Measurements from ENCODE around the gene IL27RA.

The IL27RA gene

DNA sequence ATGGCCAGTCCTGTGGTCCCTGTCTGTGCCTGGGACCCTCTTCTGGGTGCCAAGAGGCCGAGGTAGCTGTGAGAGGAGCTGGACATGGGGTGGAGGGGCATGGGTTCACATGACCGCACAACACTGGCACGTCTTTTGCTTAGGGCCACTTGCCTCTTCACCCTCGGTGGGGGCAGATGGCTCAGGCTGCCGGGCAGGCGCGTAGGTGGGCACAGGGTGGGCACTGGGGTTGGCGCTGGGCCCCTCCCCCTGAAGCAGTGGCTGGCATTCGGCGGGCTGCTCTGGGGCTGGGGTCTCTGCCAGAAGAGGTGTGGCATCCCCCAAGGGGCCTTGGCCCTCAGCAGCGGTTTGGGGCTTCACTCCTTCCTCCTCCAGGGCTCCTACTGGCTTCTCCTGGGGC is 21.9 kb downstream of the IL27RA start:
- Histone ChIP-seq H3K4me3 (no peak overlapping the region), H3K27ac (no peak overlapping the region)

DNA sequence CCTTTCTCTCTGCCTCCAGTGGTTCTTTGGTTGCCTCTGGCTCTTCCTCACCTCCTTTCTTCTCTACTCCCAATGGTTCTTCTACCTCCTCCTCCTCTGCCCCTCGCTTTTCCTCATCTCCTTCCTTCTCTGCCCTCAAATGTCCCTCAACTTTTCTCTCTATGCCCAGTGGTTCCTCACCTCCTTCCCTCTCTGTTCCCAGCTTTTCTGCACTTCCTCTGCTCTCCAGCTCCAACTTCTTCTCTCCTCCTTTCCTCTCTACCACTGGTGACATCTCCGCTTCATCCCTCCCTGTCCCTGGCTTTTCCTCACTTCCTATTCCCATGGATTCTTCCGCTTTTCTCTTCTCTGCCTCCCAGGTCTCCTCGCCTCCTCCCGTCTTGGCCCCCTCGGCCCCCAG is 22.5 kb downstream of the IL27RA start:
- Histone ChIP-seq H3K27ac (no peak overlapping the region), H3K4me3 (no peak overlapping the region)

DNA sequence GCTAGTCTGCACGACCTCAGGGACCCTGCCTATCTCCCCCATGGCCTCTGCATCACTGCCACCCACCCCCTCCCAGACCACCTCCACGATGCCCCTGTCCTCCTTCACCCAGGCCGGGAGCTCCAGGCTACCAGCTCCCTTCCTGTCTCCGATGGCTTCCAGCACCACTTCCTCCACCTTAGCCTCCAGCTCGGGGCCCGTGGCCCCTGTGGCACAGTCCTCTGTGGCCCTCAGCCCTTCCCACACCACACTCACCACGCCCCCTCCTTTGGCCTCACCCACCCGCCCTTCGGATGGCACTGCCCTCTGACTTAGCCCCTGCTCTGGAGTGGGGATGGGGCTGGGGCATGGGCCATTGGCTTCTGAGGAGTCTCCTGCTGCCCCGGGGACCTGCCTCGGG is 23.2 kb downstream of the IL27RA start:
- H3K4me3 ChIP-seq, result no peak overlapping the region
- no peak overlapping the region for H3K27ac ChIP-seq

DNA sequence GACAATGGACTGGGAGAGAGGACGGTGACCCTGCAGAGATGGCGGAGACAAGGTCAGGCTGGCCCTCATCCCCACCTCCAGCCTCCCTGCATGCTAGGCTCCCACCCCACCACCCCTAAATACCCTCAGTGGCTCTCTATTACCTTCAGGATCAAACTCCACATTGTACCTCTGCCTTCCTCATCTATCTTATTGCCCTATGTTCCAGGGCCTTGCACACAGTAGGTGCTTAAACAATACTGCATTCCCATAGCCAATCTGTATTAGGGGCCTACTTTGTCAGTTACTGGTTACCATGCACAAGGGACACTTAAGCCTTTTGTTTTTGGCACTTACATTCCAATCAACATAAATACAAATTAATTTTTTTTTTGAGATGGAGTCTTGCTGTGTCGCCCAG is 23.8 kb downstream of the IL27RA start:
- Histone ChIP-seq H3K4me3 (no peak overlapping the region), H3K27ac (no peak overlapping the region)

DNA sequence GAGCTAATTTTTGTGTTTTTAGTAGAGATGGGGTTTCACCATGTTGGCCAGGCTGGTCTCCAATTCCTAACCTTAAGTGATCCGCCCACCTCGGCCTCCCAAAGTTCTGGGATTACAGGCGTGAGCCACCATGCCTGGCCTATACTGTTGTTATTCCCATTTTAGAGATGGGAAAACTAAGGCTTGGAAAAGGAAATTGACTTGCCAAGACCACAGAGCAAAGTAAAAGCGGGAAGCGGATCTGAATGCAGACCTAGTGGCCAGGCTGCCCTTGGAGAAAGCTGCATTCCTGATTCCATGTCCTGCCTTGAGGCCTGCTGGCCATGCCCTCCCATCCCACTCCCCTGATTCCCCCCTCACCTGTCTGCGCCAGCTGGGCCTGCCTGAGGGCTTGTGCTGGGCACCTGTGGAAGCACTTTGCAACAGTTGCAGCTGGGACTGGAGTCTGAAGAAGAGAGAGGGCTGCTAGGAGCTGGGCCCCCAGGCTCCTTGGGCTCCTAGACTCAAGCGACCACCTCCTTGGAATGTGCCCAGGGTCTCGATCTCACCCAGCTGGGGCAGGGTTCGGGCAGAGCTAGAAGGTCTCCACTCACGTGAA is 24.6 kb downstream of the IL27RA start:
- Histone ChIP-seq H3K4me3 (no peak overlapping the region), H3K27ac (no peak overlapping the region)

DNA sequence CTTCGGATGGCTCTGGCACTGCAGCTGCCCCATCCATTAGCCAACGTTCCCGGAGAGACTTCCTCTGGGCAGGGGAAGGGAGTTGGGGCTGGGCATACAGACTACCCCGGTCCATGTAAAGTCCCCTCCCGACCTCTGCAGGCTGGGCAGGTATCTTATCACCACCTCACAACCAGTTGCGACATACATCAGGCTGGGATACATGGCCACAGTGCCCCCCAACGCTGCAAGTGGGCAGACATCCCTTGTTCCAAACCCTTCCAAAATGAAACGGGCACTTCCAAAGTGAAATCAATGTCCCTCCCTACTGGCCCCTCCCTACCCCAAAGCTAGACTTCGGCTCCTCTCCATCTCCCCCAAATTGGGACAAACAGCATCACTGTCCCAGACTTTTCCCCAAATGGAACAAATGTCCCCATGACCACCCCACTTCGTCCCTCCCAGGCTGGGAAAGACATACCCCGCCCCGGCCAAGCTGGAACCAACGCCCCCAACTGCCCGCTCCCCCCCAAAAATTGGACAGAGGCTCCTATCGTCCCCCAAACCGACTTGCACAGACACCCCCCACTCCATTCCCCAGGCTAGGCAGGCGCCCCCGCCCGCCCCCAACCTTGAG is 25.3 kb downstream of the IL27RA start:
- Histone ChIP-seq H3K4me3 (peak overlapping the region in 4 of 7 experiments; percentile 5 to 37 (median 30)), H3K27ac (no peak overlapping the region)

DNA sequence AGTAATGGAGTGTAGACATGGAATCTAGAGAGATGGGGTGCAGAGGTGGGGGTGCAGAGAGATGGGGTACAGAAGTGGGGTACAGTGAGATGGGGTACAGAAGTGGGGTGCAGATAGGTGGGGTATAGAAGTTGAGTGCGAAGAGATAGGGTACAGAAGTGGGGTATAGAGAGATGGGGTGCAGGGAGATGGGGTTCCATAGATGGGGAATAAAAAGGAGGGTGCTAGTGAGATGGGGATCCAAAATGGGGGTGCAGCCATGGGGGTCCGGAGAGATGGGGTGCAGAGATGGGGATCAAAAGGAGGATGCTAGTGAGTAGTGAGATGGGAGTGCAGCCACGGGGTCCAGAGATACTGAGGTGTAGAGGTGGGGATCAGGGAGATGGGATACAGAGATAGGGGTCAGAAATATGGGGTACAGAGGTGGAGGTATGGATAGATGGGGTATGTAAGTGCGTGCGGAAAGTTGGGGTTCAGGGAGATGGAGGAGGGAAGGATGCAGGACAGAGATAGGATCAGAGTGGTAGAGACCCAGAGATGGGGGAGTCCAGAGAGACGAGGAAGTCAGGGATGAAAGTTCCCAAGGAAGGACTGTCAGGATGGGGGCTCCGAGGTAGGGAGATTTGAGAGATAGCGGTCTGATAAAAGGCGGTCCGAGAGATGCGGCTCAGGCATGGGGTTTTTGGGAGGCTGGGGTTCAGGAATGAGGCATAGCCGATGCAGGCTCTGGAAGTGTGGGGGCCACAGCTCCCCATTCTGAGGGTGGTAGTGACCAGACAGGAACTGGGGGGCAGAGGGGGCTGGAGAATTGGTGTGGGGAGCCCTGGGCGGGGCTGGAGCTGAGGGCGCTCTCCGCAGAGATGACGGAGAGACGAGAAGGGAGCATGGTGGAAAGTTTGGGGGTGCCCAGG is 26.9 kb downstream of the IL27RA start:
- H3K4me3 ChIP-seq, result peak overlapping the region in 1 of 7 experiments; percentile 31
- H3K27ac ChIP-seq, result no peak overlapping the region

DNA sequence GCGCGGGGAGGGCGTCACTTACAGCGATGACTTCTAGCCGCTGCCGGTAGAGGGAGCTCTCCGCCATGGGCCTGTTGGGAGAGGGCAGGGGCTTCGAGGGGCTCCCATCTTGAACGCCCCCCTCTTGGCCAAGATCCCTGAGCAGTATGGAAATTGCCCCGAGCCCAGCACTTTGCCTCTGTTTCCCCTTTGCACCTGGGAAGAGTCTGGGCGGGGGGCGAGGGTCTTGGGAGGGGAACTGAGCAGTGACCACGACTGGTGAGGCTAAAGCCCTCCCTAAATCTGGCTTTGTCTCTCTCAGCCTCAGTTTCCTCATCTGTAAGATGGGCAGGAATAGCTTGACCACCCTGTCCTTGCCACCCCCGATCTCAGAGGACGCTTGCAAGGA is 27.5 kb downstream of the IL27RA start:
- no peak overlapping the region for H3K4me3 ChIP-seq
- no peak overlapping the region for H3K27ac ChIP-seq

DNA sequence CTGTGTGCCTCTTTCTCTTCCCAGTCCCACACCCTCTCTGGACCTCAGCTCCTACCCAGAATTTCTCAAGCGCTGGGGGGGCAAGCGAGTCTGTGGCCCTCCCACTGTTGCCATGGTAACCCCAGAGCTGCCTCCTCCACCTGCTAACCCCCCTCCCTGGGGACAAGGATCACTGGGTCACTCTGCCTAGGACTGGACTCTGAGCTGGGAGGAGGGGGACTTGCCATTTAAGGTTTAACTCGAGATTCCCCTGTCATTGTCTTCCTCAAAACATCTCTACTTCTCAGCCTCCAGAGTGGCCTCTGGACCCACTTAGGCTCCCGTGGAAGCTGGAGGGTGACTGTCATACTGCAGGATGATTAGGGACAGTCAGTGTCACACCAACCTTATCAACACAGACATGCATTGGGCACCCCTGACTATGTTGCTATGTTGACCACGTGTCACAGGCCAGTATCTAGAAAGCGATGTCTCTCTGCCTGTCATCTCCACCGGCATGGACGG is 28.1 kb downstream of the IL27RA start:
- Histone ChIP-seq H3K4me3 (no peak overlapping the region), H3K27ac (no peak overlapping the region)

DNA sequence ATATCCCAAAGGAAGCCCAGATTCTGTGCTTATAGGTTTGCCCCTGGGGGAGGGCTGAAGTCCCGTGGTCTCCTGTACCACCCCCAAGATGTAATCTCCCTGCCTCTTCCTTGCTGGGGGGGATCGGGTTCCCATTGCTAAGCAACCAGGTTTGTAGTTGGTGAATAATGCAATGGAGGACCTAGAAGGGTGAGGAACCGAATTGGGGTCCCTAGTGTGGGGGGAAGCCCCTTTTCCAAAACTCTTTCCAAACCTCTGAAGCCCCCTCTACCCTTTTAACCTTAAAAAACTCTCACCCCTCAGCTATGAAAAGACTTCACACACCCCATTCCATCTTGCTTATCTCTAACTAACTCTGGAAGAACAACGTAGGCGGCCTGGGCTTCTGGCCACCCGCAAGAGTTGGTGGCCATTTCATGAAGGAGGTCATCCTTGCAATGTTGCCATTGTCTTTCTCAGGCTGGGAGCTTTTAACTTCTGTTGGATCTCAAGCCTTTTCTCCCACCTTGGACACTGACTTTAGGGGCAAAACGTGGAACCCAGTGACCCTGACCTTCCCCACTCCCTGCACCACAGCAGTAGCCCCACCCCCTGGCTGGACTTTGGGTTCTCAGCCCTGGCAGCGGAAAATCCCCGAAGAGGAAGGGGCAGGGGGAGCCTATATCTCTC is 29.7 kb downstream of the IL27RA start:
- Histone ChIP-seq H3K27ac (no peak overlapping the region), H3K4me3 (no peak overlapping the region)

DNA sequence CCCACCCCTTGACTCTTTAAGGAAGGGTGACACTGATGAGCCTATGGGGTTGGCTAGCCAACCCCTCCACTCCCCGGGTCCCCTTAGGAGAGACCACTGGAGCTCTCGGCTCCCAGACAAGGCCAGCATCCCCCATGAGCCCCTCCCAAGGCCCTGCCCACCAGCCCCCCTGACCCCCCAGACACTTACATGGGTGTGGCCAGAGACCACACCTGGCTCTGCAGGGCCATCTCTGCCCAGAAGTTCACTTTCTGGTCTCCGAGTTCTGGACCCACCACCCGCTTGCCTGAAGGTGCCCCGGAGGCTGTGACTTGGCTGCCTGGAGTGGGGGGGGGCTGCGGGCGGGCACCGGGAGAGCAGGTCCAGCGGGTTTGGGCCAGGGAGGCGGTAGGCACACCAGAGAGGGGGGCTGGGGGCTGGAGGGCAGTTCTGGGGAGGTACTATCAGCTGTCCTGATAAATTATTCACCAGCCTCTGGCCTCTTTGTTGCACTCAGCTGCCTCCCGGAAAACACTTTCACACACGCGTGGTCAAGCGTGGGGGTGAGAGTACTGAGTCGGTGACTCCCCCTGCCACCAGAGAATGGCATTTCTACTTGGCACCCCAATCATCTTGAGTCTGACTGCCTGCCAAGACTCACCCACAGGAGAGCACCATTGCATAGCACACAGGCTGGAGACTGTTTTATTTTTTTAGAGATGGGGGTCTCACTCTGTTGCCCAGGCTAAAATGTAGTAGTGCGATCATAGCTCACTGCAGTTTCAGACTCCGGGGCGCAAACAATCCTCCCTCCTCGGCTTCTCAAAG is 30.4 kb downstream of the IL27RA start, which contains the start of gene PALM3:
Gene PALM3 (minus strand): TSS at position 326 of the 807 bp plus-strand sequence. CDS start 96 bp downstream, at position 230.
- Histone ChIP-seq H3K27ac (no peak within 1 kb of the TSS), H3K4me3 (no peak within 1 kb of the TSS)

DNA sequence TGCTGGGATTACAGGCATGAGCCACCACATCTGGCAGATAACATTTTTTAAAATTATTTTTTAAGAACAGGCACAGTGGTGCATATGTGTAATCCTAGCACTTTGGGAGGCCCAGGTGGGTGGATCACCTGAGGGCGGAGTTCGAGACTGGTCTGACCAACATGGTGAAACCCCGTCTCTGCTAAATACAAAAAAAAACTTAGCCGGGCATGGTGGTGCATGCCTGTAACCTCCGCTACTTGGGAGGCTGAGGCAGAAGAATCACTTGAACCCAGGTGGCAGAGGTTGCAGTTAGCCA is 30.9 kb downstream of the IL27RA start:
- no peak overlapping the region for H3K4me3 ChIP-seq
- H3K27ac ChIP-seq, result no peak overlapping the region

DNA sequence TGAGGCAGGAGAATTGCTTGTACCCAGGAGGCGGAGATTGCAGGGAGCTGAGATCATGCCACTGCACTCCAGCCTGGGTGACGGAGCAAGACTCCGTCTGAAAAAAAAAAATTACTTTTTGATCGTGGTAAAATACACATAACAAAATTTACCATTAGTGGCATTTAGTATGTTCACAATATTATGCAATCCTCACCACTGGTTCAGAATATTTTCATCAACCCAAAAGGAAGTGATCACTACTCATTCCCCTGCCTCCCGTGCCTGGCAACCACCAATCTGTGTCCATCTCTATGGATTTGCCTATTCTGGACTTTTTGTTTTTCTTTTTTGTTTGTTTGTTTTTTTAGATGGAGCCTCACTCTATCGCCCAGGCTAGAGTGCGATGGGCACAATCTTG is 31.5 kb downstream of the IL27RA start:
- Histone ChIP-seq H3K4me3 (no peak overlapping the region), H3K27ac (no peak overlapping the region)

DNA sequence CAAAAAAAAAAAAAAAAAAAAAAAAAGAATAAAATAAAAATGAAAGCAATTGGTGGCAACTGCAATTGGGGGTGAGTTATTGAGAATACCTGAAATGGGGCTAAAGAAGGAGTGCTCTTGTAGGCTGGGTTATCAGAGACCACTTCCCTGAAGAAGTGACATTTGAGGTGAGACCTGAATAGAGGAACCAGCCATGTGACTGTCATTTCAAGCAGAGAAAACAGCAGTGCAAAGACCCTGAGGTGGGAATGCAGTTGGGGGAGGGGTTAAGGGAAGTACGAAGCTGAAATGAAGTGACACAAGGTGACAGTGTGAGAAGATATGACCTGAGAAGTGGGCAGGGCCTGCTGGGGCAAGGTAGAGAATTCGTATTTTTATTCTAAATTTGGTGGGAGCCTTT is 34.6 kb downstream of the IL27RA start:
- H3K4me3 ChIP-seq, result no peak overlapping the region
- no peak overlapping the region for H3K27ac ChIP-seq

DNA sequence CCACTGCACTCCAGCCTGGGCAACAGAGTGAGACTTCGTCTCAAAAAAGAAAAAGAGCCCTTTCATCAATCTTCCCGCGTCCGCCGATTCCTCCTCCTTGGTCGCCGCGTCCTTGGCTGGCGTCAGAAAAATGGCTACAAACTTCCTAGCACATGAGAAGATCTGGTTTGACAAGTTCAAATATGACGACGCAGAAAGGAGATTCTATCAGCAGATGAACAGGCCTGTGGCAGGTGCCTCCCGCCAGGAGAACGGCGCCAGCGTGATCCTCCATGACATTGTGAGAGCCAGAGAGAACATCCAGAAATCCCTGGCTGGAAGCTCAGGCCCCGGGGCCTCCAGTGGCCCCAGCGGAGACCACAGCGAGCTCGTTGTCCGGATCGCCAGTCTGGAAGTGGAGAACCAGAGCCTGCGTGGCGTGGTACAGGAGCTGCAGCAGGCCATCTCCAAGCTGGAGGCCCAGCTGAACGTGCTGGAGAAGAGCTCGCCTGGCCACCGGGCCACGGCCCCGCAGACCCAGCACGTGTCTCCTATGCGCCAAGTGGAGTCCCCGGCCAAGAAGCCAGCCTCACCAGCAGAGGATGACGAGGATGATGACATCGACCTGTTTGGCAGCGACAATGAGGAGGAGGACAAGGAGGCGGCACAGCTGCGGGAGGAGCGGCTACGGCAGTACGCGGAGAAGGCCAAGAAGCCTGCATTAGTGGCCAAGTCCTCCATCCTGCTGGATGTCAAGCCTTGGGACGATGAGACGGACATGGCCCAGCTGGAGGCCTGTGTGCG is 38.9 kb downstream of the IL27RA start:
- no peak overlapping the region for H3K4me3 ChIP-seq
- H3K27ac ChIP-seq, result peak overlapping the region in 12 of 21 experiments; percentile 19 to 77 (median 55)

DNA sequence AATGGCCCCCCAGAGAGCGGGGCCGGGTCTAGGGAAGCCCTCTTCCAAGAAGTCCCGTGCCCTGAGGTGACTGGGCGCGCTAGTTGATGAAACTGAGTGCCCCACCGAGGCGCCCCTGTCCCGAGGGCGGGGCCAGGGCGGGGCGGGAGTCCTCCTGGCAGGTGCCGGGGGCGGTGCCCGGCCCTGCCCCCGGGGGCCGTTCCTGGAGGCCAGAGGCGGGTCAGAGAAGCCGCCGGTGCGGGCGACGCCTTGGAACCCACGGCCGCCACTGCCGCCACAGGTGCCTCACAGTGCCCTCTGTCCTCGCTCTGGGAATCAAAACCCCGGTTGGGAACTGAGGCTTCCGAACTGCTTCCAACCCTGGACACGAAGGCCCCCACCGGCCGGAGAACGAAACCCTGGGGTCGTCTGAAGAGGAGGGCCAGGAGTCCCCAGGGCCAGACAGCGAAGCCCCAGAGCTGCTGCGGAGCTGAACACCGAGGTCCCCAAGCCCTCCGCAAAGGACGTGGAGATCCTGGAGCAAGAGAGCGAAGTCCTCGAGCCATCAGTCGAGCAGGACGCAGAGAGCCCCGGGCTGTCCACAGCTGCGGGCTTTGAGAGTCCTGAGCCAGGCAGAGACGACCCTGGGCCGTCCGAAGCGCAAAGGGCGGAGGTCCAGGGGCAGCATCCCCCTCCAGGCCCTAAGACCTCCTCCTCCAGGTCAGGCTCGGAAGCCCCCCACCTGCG is 41.1 kb downstream of the IL27RA start, which contains the start of gene MISP3:
Gene MISP3 (plus strand): TSS at position 252 of the 726 bp plus-strand sequence. CDS start 524 bp downstream, outside the sequence.
- H3K4me3 ChIP-seq, result peak within 1 kb of the TSS; percentile 57 to 68 (median 61)
- H3K27ac ChIP-seq, result peak within 1 kb of the TSS; percentile 47 to 91 (median 81)

DNA sequence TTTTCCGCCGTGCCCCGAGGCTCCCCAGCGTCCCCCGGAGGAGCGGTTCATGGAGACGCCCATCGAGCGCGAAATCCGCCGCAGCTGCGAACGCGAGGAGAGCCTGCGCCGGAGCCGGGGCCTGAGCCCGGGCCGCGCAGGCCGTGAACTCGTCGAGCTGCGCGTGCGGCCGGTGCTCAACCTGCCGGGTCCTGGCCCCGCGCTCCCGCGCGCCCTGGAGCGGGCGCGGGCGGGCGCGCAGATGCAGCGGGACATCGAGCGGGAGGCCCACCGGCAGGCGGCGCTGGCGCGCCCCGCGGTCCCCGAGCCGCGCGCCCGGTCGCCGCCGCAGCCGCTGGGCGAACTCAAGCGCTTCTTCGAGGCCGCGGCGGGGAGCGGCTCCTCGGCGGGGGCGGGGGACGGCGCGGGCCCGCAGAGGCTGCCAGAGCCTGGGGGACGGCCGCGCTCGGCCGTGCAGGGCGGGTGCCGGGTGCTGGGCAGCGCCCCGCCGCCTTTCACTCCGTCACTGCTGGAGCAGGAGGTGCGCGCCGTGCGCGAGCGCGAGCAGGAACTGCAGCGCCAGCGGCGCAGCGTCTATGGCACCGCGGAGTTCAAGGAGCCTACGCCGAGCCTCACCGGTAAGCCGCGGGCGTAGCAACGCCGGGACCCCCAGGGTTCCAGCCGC is 41.8 kb downstream of the IL27RA start:
- Histone ChIP-seq H3K4me3 (peak overlapping the region; percentile 57 to 68 (median 61)), H3K27ac (peak overlapping the region; percentile 47 to 91 (median 81))

All from skin epidermis (tissue), 12 donors.